Measurements from ENCODE around the gene OR8A1.
A peak's percentile ranks its signal among the peaks of the same experiment; 100 is the strongest.

The OR8A1 gene

DNA sequence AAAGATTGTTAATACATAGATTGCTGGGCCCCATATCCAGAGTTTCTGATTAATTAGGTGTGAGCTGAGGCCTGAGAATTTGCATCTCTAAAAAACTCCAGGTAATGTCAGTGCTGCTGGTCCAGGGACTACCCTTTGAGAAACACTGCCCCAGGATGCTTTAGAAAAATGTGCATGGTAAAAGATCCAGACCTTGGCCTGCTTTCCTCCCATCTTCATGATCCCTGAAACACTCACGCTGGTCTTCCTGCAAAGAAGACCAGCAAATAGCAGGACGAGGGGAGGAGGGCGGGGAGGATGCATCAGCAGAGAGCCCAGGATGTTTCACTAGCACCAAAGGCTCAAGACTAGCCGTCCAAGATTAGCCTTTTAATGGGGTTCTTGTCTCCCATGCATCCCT is at the start of gene OR8A1:
Gene OR8A1 (plus strand): TSS at position 301 of the 400 bp plus-strand sequence. CDS start 123 bp downstream, outside the sequence.
- DNase-seq (ENCODE audit: low spot score) = no peak

- DNase-seq (ENCODE audit: low spot score) = no peak
Observed at GRCh38 chr11:124520550-124520854, 49.3 kb upstream of the OR8A1 start.

- DNase-seq (ENCODE audit: low spot score) = no peak
Observed at GRCh38 chr11:124533626-124534025, 36.2 kb upstream of the OR8A1 start.

- DNase-seq (ENCODE audit: low spot score) = no peak
Observed at GRCh38 chr11:124534051-124534450, 35.7 kb upstream of the OR8A1 start.

- DNase-seq (ENCODE audit: low spot score) = no peak
Observed at GRCh38 chr11:124535552-124536232, 34.1 kb upstream of the OR8A1 start.

DNA sequence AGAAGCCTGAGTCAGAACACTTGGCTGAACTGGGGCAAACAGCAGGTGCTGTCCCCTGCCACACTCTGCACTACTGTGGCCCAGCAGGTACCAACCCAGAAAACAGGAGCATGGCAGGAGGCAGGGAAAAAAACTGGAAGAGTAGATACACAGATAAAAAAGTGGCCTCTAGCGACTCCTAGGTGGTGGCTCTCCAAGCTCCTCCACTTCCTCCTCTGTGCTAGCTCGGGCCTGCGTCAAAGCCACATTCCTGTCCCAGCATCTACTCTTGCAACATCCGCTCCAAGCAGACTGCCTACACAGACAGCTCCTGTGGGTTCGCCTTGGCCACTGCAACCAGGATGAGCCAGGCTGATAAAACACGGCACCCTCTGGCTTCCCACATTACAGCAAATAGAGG is 33.3 kb upstream of the OR8A1 start:
- DNase-seq (ENCODE audit: low spot score) = peak; percentile 41

DNA sequence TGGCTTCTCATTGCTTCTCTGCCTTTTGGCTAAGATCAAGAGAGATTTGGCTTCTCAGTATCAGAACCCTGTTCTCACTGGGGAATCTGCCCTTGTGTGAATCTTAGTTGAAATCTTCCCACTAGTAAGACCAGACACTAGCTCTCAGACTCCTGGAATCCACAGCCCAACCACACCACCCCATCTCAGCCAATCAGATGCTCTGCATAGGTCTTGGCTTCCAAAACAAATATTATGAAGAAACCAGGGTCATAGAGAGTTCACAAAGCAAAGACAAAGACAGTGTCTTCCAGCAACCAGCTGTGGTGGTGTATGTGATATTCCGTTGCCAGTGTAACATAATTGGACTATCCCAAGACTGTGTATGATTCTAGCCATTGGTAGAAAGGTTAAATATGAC is 31.8 kb upstream of the OR8A1 start:
- no peak for DNase-seq (ENCODE audit: low spot score)

DNA sequence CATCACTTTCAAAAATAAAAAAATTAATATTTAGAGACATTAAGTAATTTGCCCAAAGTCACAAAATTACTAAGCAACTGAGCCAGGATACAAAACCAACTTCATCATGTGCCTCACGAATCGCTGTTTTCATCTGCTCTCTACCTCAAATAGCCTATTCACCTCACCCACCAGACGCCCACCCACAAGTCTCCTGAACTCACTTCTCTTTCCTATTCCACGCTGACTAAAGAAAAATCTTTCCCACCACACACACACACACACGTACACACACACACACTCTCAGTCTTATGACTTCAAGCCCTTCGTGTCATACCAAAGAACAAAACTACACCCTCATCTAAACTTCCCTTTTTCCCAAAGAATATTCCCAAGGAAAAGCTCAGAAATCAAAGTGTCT is 28.6 kb upstream of the OR8A1 start:
- DNase-seq (ENCODE audit: low spot score) = no peak

DNA sequence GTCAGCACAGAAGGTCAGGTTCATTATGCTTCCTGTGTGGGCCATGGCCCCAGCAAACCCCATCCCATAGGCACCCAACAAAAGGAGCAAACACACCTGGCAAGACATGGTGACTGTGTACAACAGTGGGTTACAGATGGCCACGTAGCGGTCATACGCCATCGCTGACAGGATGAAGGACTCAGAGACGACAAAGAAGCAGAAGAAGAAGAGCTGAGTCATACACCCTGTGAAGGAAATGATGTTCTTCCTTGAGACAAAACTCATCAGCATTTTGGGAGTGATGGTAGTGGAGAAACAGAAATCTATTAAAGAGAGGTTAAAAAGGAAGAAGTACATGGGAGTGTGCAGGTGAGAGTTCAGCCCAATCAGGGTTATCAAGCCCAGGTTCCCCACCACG is 26.7 kb upstream of the OR8A1 start:
- DNase-seq (ENCODE audit: low spot score) = no peak

DNA sequence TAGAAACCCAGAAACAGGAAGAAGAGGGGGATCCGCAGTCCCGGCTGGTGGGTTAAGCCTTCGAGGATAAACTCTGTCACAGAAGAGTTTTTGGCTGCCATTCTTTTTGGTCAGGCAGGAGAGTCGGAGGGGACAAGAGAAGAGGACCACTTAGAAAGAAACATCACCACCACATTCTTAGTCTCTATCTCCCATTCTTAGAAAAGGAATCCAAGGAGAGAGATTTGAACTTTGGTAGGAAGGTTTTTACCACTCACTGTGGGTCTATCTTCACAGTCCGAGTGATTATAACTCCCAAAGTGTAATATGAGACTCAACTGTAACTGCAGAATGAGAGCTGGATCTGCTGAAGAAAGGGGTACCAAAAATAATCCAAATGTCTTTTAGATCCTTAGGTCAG is 26.2 kb upstream of the OR8A1 start, which contains the start of gene OR8B12:
Gene OR8B12 (minus strand): TSS at position 101 of the 400 bp plus-strand sequence. CDS start 0 bp downstream, at position 101.
- DNase-seq (ENCODE audit: low spot score) = no peak

- DNase-seq (ENCODE audit: low spot score) = no peak
Observed at GRCh38 chr11:124551189-124551588, 18.6 kb upstream of the OR8A1 start.

DNA sequence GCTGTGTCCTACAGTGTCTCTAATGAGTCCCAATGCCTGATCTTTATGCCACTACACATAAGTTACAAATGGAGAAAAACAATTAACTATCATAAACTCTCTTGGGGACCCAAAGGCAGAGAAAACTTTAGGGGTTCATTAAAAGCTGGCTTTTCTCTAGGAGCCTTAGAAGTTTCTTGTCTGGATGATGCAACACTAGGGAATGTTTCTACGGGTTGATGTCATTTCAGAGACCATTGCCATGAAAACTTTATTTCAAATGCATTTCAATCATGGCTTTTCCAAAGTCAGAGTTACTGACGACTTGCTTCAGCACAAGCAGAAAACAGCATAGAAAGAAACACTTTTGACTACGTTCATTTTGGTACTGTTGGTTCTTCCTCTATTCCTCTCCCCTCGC is 17.8 kb upstream of the OR8A1 start:
- no peak for DNase-seq (ENCODE audit: low spot score)

- DNase-seq (ENCODE audit: low spot score) = no peak
Observed at GRCh38 chr11:124556828-124557227, 13.0 kb upstream of the OR8A1 start.

GRCh38 chr11:124570160-124570559 is 363 bp downstream of the OR8A1 start:
- DNase-seq (ENCODE audit: low spot score) = no peak

GRCh38 chr11:124577716-124578427 is 8.1 kb downstream of the OR8A1 start:
- no peak for DNase-seq (ENCODE audit: low spot score)

- no peak for DNase-seq (ENCODE audit: low spot score)
Observed at GRCh38 chr11:124578761-124579160, 9.0 kb downstream of the OR8A1 start.

GRCh38 chr11:124581817-124582216 is 12.0 kb downstream of the OR8A1 start:
- DNase-seq (ENCODE audit: low spot score) = no peak

DNA sequence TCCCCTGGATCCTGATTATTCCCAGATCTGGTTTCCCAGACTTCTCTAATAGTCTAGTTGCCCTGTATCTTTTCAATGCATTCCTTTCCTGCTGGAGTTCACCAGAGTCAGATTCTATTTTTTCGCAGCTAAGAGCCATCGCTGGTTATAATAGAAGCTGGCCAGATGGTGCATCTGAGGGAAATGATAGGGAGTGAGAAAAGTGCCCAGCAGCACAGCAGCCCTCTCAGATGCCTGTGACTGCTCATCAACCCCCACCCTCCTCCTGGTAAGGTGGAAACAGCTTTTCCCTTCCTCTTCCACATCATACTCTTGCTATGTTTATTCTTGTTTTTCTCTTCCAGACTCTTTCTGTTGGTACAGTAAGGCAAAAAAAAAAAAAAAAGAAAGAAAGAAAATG is 12.8 kb downstream of the OR8A1 start:
- DNase-seq (ENCODE audit: low spot score) = no peak

DNA sequence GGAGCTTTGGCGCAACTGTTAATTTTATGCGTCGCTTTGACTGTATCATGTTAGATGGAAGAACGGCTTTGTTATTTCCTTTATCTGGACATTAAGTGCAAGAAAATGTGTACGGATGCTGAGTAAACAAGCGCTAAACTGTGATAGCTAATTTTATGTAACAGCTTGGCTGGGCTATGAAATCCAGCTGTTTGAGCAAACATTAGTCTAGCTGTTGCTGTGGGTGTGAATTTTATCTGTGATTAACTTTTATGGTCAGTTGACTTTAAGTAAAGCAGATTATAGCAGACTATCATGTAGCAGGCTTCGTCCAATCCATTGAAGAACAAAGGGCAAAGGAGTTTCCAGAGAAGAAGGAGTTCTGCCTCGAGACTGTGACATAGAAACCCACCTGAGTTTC is 14.0 kb downstream of the OR8A1 start:
- DNase-seq (ENCODE audit: low spot score) = no peak

- no peak for DNase-seq (ENCODE audit: low spot score)
Observed at GRCh38 chr11:124584681-124585372, 15.0 kb downstream of the OR8A1 start.

DNA sequence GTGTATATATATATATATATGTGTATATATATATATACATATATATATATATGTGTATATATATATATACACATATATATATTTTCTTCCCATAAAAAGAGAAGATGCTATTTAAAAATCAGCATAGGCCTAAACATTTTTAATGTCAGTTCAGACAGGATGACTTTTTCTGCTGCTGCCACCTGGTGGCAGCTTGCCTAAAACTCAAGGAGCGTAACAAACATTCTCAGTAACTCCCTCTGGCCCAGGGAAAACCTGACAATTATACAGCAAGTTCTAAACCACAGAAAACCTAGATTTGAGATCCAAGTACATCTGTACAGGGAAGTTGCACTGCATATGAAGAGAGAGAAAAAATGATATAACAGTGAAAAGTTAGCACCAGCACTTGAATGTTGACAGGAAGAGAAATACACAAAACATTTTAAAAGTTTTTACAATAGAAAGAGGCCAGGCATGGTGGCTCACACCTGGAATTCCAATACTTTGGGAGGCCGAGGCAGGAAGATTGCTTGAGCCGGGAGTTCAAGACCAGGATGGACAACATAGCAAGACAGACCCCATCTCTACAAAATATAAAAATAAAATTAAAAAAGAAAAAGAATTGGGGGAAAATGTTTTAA is 16.6 kb downstream of the OR8A1 start:
- DNase-seq (ENCODE audit: low spot score) = peak; percentile 35

DNA sequence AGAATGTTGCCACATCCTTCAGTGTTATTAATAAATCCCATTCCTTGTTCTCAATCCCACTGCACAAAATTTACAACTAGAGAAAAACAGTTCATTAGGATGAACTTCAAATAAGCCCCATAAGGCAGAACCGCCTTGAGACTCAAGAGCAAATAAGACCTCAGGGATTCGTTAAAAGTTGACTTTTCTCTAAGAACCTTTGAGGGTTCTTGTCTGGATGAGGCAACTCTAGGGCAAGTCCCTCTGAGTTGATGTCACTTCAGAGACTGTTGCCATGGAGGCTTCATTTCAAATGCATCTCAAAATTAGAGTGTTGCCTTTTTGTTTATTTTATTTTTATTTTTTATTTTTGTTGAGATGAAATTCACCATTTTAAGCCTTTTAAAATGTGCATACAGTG is 21.6 kb downstream of the OR8A1 start:
- no peak for DNase-seq (ENCODE audit: low spot score)

DNA sequence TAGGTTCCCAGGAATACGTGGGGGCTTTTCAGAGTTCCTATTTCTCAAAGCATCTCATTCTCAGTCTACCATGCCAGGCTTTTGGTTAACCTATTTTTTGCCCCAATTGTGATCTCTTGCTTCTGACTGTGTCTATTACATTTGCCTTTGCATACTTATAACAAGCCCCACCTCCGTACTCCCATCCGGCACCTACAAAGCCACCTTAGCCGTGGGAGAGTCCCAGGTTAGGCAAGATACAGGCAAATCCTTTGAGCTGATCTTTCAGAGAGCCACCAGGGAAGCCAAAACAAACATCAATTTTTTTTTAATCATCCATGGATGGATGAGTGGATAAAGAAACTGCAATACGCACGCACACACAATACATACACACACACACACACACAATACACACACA is 22.8 kb downstream of the OR8A1 start:
- DNase-seq (ENCODE audit: low spot score) = no peak

All from iPS-NIHi11 (cell line).